HG02623 (cell line): Measurements from ENCODE around the gene LRRC8C.
"Not testable (repeated sequence)": the region's sequence is repeated elsewhere in the genome, so short reads cannot be mapped to it uniquely, and the experiment has no call there.

Source experiments
- ATAC-seq: cut with Tn5 transposase; IDR thresholded peaks from one replicate; pipeline ENCODE4 v1.9.1; 2021; ENCODE audit warnings: moderate library complexity; ENCODE audit not compliant: unreplicated experiment

The LRRC8C gene

DNA sequence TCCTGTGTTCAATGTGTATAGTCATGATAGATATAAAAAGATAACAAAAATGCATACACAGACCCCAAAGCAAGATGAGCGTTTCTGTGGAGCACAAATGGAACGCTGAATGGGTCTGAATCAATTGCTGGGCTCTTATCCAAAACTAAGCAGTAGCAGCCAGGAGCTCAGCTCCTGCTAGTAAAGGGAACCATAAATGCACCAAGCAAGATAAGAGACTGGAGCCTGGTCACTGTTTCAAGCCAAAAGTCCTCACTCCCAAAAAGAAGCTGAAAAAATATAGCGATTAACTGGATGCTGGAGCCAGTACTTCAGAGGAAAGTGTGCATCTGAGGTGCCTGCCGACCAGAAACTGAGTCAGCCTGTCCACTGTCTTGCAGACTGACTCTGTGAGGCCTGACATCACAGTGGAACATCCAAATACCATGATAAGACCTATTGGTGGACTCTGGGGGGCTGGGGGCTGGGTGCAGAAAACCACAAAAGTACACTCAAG is 68.9 kb downstream of the LRRC8C start:
- ATAC-seq: no peak

DNA sequence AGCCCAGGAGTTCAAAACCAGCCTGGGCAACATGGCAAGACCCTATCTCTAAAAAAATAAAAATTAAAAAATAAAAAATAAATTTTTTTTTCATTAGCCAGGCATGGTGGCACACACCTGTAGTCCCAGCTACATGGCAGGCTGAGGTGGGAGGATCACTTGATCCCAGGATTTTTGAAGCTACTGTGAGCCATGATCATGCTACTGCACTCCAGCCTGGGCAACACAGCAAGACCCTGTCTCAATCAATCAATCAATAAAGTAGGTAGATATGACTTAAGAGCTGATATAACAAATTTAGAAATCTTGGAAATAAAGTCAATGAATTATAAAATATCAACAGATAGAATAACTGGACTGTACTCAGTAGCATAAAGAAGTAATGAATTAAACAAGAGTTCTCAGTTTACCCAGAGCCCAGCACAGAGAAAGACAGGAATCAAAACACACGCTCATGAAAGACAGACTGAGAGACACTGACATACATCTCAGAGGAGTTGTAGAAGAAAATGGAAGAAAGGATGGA is 69.7 kb downstream of the LRRC8C start:
- no peak for ATAC-seq

DNA sequence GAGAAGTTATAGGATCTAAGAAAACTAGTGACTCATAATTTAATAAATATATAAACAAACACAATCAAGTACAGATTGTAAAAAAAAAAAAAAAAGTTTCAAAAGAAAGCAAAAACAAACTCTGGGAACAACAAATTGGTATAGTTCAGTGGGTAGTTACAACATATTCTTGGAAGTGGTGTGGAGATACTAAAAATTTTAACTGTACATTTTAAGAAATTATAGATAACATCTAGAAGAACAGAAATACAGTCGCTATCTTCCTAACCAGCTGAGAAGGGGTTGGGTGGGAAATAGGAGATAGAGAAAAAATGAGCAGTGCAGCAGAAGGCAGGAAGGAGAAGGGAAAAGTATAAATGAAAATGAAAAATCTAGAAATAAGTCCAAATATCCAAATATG is 70.5 kb downstream of the LRRC8C start:
- no peak for ATAC-seq

DNA sequence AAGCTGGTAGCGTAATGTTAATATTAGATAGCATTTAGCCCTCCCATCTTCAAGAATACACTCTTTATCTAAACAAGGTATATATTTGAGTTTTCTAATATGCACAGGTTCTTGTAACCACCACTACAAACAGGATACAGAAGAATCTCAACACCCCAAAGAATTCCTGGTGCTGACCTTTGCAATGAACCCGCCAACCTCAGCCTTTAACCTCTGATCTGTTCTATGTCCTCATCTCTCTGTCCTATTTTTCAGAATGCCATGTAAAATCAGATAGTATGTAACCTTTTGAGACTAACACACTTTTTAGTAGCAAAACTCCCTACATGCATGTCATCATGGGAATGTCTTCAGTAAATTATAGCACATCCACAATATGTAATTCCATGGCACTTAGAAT is 71.1 kb downstream of the LRRC8C start:
- ATAC-seq: no peak

DNA sequence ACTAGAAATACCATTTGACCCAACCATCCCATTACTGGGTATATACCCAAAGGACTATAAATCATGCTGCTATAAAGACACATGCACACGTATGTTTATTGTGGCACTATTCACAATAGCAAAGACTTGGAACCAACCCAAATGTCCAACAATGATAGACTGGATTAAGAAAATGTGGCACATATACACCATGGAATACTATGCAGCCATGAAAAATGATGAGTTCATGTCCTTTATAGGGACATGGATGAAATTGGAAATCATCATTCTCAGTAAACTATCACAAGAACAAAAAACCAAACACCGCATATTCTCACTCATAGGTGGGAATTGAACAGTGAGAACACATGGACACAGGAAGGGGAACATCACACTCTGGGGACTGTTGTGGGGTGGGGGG is 72.0 kb downstream of the LRRC8C start:
- not testable (repeated sequence) for ATAC-seq

DNA sequence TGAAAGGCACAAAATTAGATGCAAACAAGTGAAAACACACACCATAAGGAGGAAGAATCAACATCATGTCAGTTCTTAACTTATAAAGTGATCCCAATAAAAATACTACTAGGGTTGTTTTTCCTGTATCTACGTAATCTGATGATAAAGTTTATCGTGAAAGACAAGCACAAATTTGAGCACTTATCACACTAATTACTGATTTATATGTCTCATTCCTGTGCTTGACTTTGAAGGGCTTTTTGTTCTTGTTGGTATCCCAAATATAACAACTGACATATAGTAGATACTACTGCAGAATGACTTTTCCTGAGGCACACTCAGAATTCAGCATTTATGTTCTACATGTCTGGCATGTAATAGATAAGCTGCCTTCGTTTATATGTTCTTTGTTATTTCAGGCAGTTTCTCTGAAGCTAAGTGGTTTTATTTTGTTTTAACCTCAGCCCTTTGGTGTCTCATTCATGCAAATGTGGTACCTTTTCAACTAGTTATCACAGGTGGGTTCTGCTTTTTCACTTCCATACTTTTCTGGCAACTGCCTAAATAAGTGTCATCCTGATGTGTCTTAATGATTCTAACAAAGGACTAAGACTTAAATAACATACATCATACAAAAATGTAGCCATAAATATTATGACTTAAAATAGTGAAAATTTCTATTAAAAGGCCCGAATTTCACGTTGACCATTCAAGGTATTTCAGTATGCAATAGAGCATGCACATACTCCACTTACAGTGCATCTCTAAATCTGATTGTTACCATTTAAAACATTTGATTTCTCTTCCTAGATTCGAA is 73.2 kb downstream of the LRRC8C start:
- peak; percentile 75 for ATAC-seq

DNA sequence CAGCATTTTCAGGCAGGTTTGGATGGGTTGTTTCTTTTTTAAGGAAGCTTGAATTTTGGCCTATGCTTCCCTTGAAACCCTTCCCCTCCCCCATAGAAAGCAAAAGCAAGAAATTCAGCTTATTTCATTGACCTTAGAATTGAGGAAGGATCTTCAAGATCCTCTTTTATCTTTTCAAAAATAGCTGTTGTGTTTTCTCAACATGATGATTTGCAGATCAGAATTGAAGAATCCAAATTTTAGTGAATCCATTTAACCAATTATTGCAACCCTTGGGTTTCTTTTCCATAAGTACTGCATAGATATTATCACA is 73.7 kb downstream of the LRRC8C start:
- peak; percentile 23 for ATAC-seq

DNA sequence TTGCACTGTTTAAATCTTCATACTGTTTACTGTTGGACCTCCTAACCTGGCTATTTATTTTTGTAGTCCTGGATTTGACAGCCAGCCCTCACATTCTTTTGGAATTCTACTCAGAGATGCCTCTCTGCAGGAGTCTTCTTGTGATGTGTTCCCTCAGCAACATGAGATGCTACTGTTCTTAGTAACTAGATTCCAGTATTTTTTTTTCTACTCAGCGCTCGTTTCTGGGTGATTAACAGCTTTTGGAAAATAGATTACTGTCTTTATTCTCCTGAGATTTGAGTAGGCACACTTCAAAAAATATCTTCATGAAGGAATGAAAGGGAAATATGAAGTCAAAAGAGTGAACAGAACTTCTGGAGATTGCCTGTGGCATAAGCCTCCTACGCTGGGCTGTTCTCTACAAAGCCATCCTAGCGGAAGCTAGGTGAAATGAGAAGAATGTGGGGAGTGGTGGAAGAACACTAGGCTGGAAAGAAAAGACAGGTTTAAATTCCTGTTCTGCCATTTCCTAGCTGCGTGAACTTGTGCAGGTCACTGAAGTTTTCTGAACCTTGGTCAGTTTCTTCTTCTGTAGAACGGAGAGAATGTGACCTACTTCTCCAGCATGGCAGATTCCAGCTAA is 75.9 kb downstream of the LRRC8C start:
- no peak for ATAC-seq

DNA sequence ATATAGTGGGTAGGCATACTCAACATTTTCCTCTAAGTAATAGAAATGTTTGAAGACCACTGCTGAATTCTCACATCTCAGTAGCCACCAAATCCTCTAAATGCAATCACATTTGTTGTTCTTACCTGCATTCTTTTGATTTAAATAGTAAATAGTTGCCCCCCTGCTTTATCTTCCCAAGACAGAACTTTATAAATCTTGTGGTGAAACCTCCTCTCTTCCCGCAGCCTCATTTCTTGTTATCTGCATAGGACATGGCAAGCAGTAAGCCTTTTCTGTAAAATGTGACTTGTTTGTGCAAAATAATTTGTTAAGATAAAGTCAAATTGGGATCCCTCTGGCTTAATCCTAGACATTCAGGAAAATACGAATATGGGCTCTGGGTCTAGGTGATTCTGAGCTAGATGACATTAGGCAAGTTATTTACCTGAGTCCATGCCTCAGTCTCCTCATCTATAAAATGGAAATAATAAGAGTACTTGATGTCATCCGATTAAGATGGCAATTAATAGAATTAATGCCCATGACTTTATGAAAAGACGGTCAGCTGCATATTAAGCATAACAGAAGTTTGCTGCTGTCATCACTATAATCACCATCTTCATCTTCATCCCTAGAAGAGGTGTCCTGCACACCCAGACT is 77.7 kb downstream of the LRRC8C start:
- ATAC-seq: no peak

DNA sequence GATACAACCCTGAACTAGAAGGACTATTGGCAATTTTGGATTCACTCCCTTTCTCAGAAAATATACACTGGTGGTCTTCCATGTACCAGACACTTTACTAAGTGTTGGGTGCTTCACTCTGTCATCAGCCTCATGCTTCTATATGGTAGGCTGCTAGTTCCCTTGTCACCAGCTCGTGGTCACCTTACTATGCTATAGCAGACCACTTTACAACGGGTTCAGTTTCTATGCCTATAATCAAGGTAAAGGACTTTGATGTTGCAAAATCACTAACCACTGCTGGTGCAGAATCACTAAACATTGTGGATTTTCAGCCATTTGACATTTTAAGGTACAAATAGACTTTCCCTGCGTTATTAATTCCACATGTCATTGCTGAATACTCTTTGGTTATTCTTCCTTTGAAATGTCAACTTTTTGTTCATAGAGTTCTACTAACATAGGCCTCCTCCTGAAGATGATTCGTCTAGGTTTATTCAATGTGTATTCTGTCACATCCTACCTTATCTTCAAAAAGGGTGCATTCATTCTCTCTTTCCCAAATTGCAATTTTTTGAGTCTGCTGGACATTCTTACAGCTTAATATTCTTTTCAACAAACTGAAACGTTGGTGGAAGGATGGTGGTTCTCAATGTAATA is 78.3 kb downstream of the LRRC8C start:
- no peak for ATAC-seq

DNA sequence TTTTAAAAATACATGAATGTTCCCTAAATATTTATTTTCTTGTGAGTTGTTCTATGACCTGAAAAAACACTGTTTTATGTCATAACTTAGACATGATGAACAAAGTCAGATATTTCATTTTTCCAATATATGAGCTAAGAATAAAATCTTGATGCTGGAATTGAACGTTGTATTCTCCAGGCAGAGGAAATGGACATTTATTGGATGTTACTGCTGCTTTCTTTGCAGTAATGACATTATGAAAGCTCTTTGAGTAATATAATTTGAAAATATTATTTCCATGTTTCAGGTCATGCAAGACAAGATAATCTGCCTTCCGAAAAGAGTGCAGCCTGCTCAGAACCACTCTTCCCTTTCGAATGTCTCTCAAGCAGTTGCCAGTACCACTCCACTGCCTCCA is 79.5 kb downstream of the LRRC8C start:
- no peak for ATAC-seq

DNA sequence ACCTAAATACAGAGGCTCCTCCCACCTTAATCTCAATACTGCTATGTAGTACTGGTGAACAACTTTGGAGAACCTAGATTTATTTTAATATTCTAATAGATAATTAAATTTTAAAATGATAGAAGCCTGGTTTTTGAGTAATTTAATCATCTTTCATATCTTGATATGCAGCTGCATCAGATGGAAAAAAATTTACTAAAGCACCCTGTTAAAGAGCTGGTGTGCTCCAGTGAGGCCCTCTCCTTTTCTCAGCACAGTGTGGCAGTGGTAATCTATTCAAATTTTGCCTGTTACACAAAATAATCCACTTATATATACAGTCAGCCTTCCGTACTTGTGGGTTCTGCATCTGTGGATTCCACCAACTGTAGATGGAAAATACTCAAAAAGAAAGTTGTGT is 82.8 kb downstream of the LRRC8C start:
- no peak for ATAC-seq

DNA sequence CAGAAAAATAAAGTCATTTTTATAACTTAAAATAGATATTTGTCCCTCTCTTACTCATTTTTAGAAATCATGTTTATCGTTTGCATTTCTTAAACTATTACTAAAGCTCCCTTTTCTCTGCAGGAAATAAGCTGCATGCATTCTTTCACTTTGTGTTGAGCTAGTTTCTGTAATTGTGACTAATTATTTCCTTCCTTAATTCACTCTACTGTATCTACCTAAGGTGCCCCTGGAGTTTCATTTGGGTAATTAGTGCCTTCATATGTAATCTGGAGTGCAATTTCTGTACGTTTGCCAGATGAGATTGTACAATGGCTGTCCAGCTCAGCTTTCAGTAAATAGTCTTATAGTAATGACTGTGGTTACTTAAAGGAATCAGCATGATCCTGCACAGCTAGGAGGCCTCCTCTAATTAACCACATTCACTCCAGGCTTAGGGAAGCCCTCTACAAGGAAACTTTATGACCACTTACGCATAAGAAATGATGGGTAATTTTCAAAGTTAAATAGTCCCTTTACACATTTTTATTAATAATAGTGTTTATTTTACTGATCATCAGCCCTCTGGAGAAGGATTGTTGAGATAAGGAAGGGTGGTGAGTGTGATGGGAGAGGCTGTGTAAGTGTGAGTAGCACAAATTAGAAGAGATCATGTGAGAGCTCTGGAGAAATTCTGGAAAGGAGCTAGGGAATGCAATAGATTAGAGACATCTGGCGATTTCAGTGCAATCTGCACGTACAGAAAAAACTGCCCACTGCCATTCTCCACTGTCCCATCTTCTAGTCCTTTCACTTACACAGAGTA is 86.8 kb downstream of the LRRC8C start:
- peak; percentile 87 for ATAC-seq

DNA sequence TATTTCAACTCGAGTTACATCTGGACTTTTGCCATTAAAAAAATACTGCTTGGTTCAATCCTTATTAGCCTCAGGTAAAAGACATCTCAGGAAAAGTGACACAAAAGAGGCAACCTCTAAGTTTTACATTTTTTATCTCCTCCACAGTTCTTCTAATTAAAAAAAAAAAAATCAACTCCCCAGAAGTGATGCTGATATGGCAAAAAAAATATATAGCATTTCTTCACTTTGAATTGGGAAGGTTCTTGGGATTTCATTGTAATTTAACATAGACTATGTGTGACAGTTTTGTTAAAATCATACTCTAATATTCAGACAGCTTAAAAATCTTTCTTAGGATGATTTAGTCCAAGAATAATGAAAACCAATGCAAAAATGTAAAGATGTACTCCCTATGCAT is 87.9 kb downstream of the LRRC8C start:
- no peak for ATAC-seq

DNA sequence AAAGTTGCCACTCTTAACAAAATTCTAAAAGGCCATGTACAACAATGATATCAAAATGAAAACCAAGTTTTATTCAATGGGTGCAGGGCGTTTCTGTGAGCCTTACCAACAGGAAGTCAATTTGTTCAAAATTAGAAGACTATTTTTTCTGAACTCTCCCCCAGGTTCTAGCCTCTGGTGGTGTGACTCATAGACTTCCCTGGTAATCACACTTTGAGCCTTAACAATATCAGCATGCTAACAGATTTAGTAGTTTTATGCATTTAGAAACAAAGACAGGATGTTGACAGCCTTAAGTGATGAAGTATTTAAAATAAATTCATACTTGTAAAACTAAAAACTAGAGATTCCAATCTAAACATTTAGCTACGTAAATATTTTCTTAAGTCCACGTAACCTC is 88.4 kb downstream of the LRRC8C start:
- no peak for ATAC-seq

DNA sequence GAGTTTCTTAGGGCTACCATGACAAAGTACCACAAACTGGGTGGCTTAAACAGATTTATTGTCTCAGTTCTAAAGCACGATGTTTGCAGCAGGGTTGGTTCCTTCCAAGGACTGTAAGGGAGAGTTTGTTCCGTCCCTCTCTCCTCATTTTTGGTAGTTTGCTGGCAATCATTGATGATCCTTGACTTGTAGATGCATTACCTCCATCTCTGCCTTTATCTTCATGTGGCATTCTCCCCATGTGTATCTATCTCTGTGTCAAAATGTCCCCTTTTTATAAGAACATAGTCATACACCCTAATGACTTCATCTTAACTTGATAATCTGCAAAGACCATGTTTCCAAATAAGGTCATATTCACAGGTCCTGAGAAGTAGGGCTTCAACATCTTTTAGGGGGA is 90.2 kb downstream of the LRRC8C start:
- ATAC-seq: no peak

DNA sequence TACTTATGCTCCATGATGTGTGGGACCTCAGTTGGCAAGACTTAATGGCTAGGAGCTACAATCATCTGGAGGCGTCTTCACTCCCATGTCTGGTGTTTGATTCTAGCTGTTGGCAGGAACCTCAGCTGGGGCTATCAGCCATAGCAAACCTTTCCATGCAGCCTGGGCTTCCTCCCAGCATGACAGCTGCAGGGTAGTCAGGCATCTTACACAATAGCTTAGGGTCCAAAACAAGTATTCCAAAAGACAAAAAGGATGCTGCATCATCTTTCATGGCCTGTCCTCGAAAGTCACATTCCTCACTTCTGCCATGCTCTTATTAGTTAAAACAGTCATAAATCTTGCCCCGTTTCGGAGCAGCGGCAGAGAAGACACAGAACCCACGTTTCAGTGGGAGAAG is 90.9 kb downstream of the LRRC8C start:
- no peak for ATAC-seq

DNA sequence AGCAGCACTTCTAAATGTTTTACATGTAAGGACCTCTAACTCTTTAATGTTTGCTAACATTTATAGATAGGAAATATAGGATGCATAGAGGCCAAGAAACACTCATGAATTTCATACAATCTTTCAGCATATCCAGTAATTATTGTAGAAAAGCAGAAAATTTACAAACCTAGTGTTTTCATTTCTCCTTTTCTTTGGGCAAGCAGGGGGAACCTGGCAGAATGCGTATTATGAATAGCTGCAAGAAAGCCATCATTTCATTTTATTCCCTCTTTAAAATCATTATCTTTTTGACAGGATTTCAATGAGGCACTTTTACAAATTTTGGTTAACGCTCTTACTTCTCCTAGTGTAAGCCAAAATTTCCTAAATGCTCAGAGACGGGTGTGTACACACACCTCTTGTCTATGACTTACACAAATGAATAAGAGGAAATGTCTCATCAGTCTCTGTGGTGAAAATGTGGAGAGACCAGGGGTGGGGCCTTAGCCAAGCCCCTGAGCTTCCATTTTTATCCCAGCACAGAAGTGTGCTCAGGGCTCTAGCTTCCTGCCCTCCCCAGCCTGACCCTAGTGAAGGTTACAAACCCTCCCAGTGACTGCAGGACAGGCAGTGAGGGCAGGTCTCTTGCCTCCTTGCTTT is 91.6 kb downstream of the LRRC8C start:
- peak; percentile 77 for ATAC-seq

DNA sequence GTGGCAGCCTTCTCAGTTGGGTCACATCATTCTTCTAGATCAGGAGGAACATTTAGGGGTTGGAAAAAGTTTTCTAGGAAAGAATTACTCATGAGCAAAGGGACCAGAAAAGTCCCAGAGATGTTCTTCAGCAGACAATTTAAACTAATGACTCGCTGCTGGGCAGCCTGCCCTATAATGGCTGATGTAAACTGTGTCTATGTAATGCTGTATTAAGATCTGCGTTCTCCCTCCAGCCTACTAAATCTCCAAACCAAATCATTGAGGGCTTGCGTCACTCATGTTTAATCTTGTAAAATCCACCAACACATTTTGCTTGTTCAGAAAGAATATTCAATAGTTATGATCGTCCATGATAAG is 92.1 kb downstream of the LRRC8C start:
- no peak for ATAC-seq

DNA sequence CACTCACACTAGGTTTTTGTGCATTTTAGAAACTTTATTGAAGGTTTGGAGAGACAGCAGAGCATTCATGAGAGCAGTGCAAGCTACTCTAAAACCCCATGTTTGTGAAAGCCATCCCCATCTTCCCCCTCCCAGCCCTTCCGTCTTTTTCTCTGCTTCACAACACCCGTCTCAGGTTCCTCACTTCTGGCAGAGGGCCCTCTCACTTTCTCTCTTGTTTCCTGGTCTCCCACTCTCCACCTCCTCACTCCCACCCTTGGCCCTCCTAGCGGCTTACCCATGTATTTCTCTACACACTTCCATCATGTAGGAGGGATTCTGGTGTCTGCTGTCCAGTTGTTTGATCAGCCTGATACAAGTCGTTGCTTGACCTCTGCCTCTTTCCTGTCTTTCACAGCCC is 92.7 kb downstream of the LRRC8C start:
- no peak for ATAC-seq
